Common myeloid progenitor, CD34-positive (primary cell): ENCODE data around the gene LYZL6.

Source experiments
- CTCF ChIA-PET: fragments of 350-600 bp; sonication (Branson Sonifier 250); formaldehyde crosslinking; loops from one replicate; lab custom pipeline; 2021; ENCODE audit warnings: antibody characterized with exemption; lab: Charles Lee
- POLR2A ChIA-PET: fragments of 350-600 bp; sonication (Branson Sonifier 250); formaldehyde crosslinking; loops from one replicate; lab custom pipeline; 2021; ENCODE audit warnings: antibody characterized with exemption; lab: Charles Lee
- DNase-seq, 3 donors: peaks; one replicate each; pipeline versions ENCODE4 v3.0.0 to v3.0.0-alpha.2; 2013
- H3K27ac ChIP-seq, 2 experiments: 1 replicate in 1 of 2; 2 replicates in 1 of 2; pipeline ENCODE4 v1.7.0; 2013; ENCODE audit warnings: inconsistent platforms in 2 of 2, low read length in 2 of 2, mild to moderate bottlenecking in 2 of 2, low read depth in 1 of 2, moderate library complexity in 1 of 2; ENCODE audit not compliant: severe bottlenecking in 2 of 2, insufficient read depth in 1 of 2, poor library complexity in 1 of 2
- H3K27me3 ChIP-seq, 5 experiments: replicated peaks in 2 of 5; 1 replicate in 3 of 5; 2 replicates in 2 of 5; pipeline versions ENCODE4 v1.6.1 to v1.7.0; 2013; ENCODE audit warnings: low read length in 4 of 5, mild to moderate bottlenecking in 2 of 5, moderate library complexity in 2 of 5, inconsistent platforms in 1 of 5; ENCODE audit not compliant: insufficient read depth in 5 of 5, control insufficient read depth in 4 of 5
- H3K36me3 ChIP-seq, 4 experiments: 1 replicate in 2 of 4; 2 replicates in 2 of 4; pipeline versions ENCODE4 v1.6.1 to v1.7.0; 2013; ENCODE audit warnings: low read length in 3 of 4, control low read depth in 1 of 4, mild to moderate bottlenecking in 1 of 4; ENCODE audit not compliant: control insufficient read depth in 4 of 4, insufficient read depth in 4 of 4
- H3K4me1 ChIP-seq, 4 experiments: 1 replicate in 3 of 4; 2 replicates in 1 of 4; pipeline versions ENCODE4 v1.6.1 to v1.7.1; 2013; ENCODE audit warnings: low read length in 3 of 4, mild to moderate bottlenecking in 3 of 4, control low read depth in 1 of 4, inconsistent platforms in 1 of 4, moderate library complexity in 1 of 4; ENCODE audit not compliant: control insufficient read depth in 4 of 4, insufficient read depth in 4 of 4; ENCODE audit errors: control extremely low read depth in 1 of 4
- H3K4me3 ChIP-seq, 7 experiments: 1 replicate in 4 of 7; 2 replicates in 3 of 7; pipeline versions ENCODE4 v1.5.1 to v1.7.0; 2013; ENCODE audit warnings: mild to moderate bottlenecking in 7 of 7, low read length in 6 of 7, moderate library complexity in 6 of 7, inconsistent platforms in 2 of 7, low read depth in 2 of 7, control low read depth in 1 of 7; ENCODE audit not compliant: insufficient read depth in 4 of 7, control insufficient read depth in 1 of 7; ENCODE audit errors: extremely low read depth in 1 of 7
- H3K9me3 ChIP-seq, 5 experiments: 1 replicate in 4 of 5; 2 replicates in 1 of 5; pipeline versions ENCODE4 v1.6.1 to v1.7.1; 2013; ENCODE audit warnings: low read length in 4 of 5, mild to moderate bottlenecking in 2 of 5, inconsistent platforms in 1 of 5, low read depth in 1 of 5, moderate library complexity in 1 of 5; ENCODE audit not compliant: control insufficient read depth in 4 of 5, insufficient read depth in 2 of 5; ENCODE audit errors: control extremely low read depth in 1 of 5
- WGBS: methylation state at CpG from one replicate; pipeline ENCODE4 v1.1.5; 2013; ENCODE audit not compliant: insufficient coverage; 5-methylcytosine and 5-hydroxymethylcytosine counted together

LYZL6 gene

GRCh38 chr17:35981908-35982330 lies 38.4 kb upstream of the LYZL6 start:
- Histone ChIP-seq H3K27ac (no peak overlapping the region), H3K9me3 (no peaks in the 10 kb centered on the region), H3K36me3 (no peaks in the 10 kb centered on the region), H3K27me3 (no peaks in the 10 kb centered on the region), H3K4me3 (no peak overlapping the region), H3K4me1 (no peaks in the 10 kb centered on the region)
- DNase-seq, result peak in 2 of 3 donors; percentile 20 to 27
- POLR2A ChIA-PET, result no interaction called here
- CTCF ChIA-PET, result interaction anchor here (0.8 to 21.0 kb wide), 14 partner anchors 8 to 166 kb away, joined by 3 to 370 read pairs (median 4); partner anchors contain the start of gene CCL4
- WGBS, result 53% methylated on average over 3 of the region's 4 CpGs

- Histone ChIP-seq H3K36me3 (no peaks in the 10 kb centered on the region), H3K4me1 (no peaks in the 10 kb centered on the region), H3K4me3 (no peak within 1 kb of the TSS), H3K9me3 (no peaks in the 10 kb centered on the region), H3K27me3 (no peaks in the 10 kb centered on the region), H3K27ac (no peak within 1 kb of the TSS)
- WGBS, result 98% methylated on average over 11 of the region's 12 CpGs
- POLR2A ChIA-PET, result no interaction called here
- CTCF ChIA-PET, result interaction anchor here (0.9 to 21.0 kb wide), 7 partner anchors 10 to 167 kb away, joined by 3 to 370 read pairs (median 5); no protein-coding TSS in a partner anchor
- no peak for DNase-seq
These were observed 37.7 kb upstream of the LYZL6 start, which contains the start of gene CCL16 for GRCh38 chr17:35981246-35981645. Gene CCL16 (minus strand): TSS chr17:35981497. CDS start chr17:35981420, 77 bp downstream.

GRCh38 chr17:35978346-35978745 lies 34.8 kb upstream of the LYZL6 start:
- H3K27ac ChIP-seq, result no peak overlapping the region
- WGBS, result 89% methylated on average over 1 of the region's 3 CpGs
- no peaks in the 10 kb centered on the region for H3K27me3 ChIP-seq
- H3K9me3 ChIP-seq, result no peaks in the 10 kb centered on the region
- H3K4me1 ChIP-seq, result peaks cover 0 to 6% (median 2%) of the 10 kb centered on the region in 4 experiments
- DNase-seq, result no peak
- H3K36me3 ChIP-seq, result no peaks in the 10 kb centered on the region
- ChIA-PET CTCF (interaction anchor here (0.8 to 21.0 kb wide), 7 partner anchors 9 to 170 kb away, joined by 3 to 370 read pairs (median 4); no protein-coding TSS in a partner anchor), POLR2A (no interaction called here)
- no peak overlapping the region for H3K4me3 ChIP-seq

GRCh38 chr17:35977509-35977908 lies 34.0 kb upstream of the LYZL6 start:
- 86% methylated on average over 4 of the region's 7 CpGs for WGBS
- H3K27me3 ChIP-seq, result no peaks in the 10 kb centered on the region
- POLR2A ChIA-PET, result no interaction called here
- no peaks in the 10 kb centered on the region for H3K36me3 ChIP-seq
- no peak for DNase-seq
- no peaks in the 10 kb centered on the region for H3K9me3 ChIP-seq
- no peak overlapping the region for H3K4me3 ChIP-seq
- CTCF ChIA-PET, result interaction anchor here (0.9 to 21.0 kb wide), 5 partner anchors 8 to 171 kb away, joined by 3 to 370 read pairs (median 4); no protein-coding TSS in a partner anchor
- H3K4me1 ChIP-seq, result peaks cover 0 to 8% (median 3%) of the 10 kb centered on the region in 4 experiments
- H3K27ac ChIP-seq, result no peak overlapping the region

GRCh38 chr17:35973333-35974260 lies 30.1 kb upstream of the LYZL6 start:
- Histone ChIP-seq H3K4me1 (peaks cover 0 to 8% (median 3%) of the 10 kb centered on the region in 4 experiments), H3K9me3 (no peaks in the 10 kb centered on the region), H3K4me3 (no peak overlapping the region), H3K27ac (no peak overlapping the region), H3K27me3 (no peaks in the 10 kb centered on the region), H3K36me3 (no peaks in the 10 kb centered on the region)
- 75% methylated on average over 8 of the region's 10 CpGs for WGBS
- POLR2A ChIA-PET, result no interaction called here
- no peak for DNase-seq
- CTCF ChIA-PET, result interaction anchor here (0.6 to 21.0 kb wide), 9 partner anchors 9 to 175 kb away, joined by 3 to 370 read pairs (median 3); no protein-coding TSS in a partner anchor

- POLR2A ChIA-PET, result no interaction called here
- no peak overlapping the region for H3K27ac ChIP-seq
These were observed 29.4 kb upstream of the LYZL6 start for GRCh38 chr17:35972945-35973332.

More at GRCh38 chr17:35972945-35973332, 29.4 kb upstream of the LYZL6 start:
- Histone ChIP-seq H3K4me3 (no peak overlapping the region), H3K27me3 (no peaks in the 10 kb centered on the region), H3K36me3 (no peaks in the 10 kb centered on the region), H3K9me3 (no peaks in the 10 kb centered on the region), H3K4me1 (peaks cover 0 to 8% (median 3%) of the 10 kb centered on the region in 4 experiments)
- CTCF ChIA-PET, result interaction anchor here (0.8 to 21.0 kb wide), 5 partner anchors 10 to 175 kb away, joined by 3 to 370 read pairs (median 3); no protein-coding TSS in a partner anchor
- DNase-seq, result no peak
- WGBS, result 93% methylated on average over 3 of the region's 4 CpGs
